HG02973 (cell line): ENCODE measurements around the gene OR5AK2.
"Not testable (repeated sequence)": the region's sequence is repeated elsewhere in the genome, so short reads cannot be mapped to it uniquely, and the experiment has no call there.

Experiments used
- ATAC-seq: cut with Tn5 transposase; IDR thresholded peaks from one replicate; pipeline ENCODE4 v1.9.1; 2021; ENCODE audit warnings: moderate library complexity; ENCODE audit not compliant: unreplicated experiment

Gene OR5AK2, protein sequence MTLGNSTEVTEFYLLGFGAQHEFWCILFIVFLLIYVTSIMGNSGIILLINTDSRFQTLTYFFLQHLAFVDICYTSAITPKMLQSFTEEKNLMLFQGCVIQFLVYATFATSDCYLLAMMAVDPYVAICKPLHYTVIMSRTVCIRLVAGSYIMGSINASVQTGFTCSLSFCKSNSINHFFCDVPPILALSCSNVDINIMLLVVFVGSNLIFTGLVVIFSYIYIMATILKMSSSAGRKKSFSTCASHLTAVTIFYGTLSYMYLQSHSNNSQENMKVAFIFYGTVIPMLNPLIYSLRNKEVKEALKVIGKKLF

DNA sequence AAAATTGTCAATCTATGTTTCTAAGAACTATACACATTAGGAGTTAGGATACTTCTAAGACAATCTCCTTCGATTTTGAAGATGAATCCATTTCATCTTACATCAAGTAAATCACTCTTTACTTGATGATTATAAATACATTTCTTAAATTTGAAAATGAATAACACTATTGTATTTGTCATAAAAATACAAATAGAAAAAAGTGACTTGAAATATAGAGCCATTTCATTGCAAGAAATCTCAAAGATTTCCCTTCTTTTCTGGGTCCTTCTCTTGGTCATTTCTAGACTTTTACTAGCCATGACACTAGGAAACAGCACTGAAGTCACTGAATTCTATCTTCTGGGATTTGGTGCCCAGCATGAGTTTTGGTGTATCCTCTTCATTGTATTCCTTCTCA is at the start of gene OR5AK2:
OR5AK2 (plus strand) TSS at position 301 of the 400 bp plus-strand sequence; CDS start at position 301, 0 bp downstream.
- no peak for ATAC-seq

DNA sequence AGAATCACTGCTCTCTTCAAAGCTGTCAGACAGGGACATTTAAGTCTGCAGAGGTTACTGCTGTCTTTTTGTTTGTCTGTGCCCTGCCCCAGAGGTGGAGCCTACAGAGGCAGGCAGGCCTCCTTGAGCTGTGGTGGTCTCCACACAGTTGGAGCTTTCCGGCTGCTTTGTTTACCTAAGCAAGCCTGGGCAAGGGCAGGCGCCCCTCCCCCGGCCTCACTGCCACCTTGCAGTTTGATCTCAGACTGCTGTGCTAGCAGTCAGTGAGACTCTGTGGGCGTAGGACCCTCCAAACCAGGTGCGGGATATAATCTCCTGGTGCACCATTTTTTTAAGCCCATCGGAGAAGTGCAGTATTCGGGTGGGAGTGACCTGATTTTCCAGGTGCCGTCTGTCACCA is 43.2 kb upstream of the OR5AK2 start:
- not testable (repeated sequence) for ATAC-seq

DNA sequence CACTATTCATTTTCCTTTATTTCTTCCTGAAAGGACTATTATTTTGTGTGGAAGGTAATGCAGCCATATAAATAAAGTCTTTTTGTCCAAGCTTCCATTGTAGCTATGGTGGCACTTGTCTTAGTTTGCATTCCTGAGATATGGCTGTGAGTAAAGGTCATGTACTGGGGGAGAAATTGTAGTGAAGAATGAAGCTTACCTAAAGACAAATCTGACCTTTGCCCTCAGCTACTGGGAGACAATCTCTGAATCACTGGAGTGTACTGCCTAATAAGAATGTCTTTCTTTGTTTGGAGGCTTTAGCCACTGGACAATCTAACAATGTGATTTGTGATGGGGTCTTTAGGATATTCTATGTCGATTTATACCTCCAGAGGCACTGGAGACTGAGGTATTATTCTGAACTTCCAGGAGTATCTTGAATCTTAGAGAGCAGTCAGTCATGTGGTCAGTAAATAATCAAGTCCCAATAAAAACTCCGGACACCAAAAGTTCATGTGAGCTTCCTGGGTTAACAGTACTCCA is 39.7 kb upstream of the OR5AK2 start:
- no peak for ATAC-seq

DNA sequence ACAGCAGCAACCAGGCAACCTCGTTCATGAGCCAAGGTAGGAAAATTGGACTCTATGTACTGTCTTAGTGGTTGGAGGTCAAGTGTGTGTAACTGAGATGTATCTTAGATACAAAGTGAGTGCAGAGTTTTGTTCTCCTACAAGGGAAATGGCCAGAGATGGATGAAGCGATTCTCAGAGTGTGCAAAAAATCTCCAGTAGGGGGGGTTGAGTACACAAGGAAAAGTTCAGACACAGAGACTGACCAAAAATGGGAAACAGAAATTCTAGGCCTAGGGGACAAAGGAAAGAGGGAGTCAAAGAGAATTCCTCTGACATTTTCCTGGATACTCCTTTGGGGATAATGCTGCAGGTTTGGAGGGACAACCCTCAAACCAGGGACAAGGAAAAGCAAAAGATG is 38.2 kb upstream of the OR5AK2 start:
- no peak for ATAC-seq

DNA sequence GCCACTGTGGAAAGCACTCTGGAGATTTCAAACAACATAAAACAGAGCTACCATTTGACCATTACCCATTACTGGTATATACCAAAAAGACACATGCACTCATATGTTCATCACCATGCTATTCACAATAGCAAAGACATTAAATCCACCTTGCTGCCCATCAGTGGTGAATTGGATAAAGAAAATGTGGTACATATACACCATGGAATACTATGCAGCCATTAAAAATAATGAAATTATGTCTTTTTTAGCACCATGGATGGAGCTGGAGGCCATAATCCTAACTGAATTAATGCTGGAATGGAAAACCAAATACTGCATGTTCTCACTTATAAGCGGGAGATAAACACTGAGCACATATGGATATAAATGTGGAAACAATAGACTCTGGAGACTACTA is 34.8 kb upstream of the OR5AK2 start:
- not testable (repeated sequence) for ATAC-seq

DNA sequence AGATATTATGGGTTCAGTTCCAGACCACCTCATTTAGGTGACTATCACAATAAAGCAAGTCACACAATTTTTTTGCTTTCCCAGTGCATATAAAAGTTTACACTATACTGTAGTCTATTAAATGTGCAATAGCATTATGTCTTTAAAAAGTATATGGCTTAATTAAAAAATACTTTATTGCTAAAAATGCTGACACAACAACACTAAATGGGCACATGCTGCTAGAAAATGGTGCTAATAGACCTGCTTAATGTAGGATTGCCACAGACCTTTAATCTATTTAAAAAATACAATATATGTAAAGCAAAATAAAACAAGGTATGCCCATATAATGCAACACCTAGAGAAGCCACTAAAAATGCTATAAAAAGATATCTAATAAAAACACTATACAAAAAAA is 27.1 kb upstream of the OR5AK2 start:
- no peak for ATAC-seq

DNA sequence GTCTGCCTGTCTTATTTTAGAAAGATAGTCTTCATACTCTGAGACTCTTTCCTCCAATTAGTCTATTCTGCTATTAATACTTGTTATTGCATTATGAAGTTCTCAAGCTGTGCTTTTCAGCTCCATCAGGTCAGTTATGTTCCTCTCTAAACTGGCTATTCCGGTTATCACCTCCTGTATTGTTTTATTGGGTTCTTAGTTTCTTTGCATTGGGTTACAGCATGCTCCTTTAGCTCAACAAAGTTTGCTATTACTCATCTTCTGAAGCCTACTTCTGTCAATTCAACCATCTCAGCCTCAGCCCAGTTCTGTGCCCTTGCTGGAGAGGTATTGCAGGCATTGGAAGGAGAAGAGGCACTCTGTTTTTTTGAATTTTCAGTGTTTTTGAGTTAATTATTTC is 21.0 kb upstream of the OR5AK2 start:
- ATAC-seq = no peak

DNA sequence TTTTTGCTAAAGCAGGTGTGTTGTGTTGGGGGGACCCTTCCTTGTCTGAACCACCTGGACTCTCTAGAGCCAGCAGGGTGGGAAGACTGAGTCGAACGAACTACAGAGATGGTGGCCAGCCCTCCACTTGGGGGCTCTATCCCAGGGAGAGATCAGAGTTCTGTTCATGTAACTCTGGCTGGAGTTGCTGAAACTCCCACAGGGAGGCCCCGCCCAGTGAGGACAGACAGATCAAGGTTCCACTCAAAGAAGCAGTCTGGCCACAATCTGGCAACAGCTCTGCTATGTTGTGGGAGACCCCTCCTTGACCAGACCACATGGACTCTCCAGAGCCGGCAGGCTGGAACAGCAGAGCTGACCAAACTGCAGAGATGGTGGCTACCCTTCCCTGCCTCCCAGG is 20.2 kb upstream of the OR5AK2 start:
- ATAC-seq = no peak

DNA sequence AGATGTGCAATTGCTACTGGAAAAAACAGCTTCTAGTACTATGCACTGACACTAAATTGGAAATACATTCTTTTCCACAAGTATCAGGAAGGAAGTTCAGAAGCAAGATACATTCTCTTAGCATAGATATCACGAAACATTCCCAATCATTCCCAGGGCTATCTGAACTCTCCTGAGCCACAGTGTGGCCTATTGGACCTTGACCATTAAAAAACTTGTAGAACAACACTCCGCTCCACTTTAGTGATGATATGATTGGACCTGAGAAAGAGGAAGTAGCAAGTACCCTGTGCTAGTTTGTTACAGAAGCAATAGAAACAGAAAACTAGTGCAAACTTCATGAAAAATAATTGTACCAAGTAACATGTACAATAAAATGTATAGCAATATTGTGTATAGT is 11.4 kb upstream of the OR5AK2 start:
- no peak for ATAC-seq

DNA sequence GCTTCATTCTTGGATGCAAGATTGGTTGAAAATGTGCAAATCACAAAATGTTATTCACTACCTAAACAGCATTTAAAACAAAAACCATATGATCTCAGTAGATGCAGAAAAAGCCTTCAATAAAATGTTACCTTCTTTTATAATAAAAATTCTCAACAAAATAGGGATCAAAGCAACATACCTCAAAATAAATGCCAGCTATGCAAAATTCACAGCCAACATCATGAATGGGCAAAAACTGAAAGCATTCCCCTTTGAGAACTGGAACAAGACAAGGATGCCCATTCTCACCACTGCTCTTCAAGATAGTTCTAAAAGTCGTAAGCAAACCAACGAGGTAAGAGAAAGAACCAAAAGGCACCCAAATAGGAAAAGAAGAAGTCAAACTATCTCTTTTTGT is 2.0 kb downstream of the OR5AK2 start:
- no peak for ATAC-seq

DNA sequence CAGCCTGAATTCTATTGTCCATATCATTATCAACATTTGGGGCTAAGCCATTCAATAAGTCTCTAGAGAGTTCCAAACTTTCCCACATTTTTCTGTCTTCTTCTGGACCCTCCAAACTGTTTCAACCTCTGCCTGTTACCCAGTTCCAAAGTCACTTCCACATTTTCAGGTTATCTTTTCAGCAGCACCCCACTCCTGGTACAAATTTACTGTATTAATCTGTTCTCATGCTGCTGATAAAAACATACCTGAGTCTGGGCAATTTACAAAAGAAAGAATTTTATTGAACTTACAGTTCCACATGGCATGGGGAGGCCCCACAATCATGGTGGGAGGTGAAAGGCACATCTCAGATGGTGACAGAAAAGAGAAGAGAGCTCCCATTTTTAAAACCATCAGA is 5.8 kb downstream of the OR5AK2 start:
- ATAC-seq = no peak

DNA sequence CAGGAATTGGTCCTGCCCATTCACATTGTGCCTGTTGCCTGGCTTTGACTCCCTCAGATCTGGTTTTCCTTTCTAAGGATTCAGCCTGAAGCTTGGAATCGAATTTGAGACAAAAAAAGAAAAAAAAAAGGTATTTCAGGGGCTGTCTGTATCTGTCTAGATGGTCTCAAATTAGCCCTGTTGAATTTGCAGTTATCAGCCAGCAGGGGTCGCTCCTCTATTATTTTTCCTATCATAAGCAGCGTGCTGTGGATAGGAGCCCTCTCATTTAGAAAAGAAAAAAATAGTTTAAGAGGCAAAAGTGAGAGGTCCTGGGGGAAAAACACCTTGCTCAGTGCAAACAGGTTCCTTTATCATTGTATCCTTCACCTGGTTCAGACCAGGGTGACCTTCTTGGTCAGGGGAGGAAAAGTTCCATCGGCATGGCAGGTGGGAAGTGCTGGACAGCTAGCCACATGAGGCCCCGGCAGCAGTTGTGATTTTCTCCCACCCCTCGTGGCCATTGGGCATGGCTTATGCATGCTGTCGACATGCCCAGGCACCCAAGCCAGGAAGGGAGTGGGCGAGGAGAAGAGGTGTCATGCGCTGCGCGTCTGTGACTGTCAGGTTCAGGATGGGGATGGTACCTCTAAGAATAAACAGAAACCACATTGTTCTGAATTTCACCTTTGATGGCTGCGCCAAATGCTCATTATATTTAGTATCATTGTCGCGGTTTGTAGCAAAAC is 13.1 kb downstream of the OR5AK2 start:
- no peak for ATAC-seq

DNA sequence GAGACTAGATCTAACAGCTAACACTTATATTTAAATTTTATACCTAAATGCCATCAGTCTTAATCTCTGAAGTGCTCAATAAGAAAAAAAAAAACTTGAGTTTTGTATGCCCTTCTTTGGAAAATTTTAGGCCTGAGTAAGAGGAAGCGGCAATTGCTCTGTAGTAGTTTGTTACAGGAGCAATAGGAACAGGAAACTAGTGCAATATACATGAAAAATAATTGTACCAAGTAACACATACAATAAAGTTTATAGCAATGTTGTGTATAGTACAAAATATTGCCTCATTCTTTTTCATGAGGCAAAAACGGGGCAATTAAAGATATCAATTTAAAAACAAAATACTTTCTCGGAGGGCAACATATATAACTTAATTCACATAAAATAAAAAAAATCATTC is 19.7 kb downstream of the OR5AK2 start:
- ATAC-seq = no peak

DNA sequence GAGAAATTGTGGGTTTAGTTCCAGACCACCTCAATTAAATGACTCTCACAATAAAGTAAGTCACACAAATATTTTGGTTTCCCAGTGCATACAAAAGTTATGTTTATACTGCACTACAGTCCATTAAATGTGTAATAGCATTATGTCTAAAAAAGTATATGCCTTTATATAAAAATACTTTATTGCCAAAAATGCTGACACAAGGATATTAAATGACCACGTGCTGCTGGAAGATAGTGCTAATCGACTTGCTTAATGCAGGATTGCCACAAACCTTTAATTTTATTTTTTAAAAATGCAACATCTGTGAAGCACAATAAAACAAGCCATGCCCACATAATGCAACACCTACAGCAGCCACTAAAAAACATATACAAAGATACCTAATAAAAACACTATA is 27.0 kb downstream of the OR5AK2 start:
- ATAC-seq = no peak

DNA sequence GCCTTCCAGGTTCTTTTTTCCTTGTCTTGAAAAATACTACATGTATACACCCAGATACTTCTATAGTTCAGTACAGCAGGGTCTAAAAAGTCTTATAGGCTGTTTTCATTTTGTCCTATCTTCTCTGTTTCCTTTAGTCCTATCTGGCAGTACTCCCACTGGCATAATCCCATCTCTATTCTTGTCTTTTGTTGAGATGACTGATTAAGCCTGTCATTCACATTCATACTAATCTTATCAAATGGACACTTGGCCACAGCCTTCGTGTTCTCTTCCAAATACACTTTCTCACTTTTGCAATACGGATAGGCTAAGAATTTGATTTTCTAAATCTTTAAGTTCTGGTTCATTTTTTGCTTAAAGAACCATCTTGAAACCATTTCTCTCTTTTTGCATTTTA is 42.8 kb downstream of the OR5AK2 start:
- no peak for ATAC-seq
